Glutamatergic neuron (in vitro differentiated cells): Measurements from ENCODE around the gene EIF1AD. TPM values are rescaled to one million over a fixed set of nuclear protein-coding genes. Genes with fewer than 3 reads are reported as not detected.

Experiments used
- DNase-seq: peaks from one replicate; pipeline ENCODE4 v3.0.0; 2022
- H3K27ac Mint-ChIP-seq: one replicate; pipeline ENCODE4 v1.8.0; 2020; ENCODE audit warnings: mild to moderate bottlenecking, mixed read lengths, inconsistent platforms; ENCODE audit not compliant: unreplicated experiment
- H3K27me3 Mint-ChIP-seq: one replicate; pipeline ENCODE4 v1.8.0; 2020; ENCODE audit warnings: mild to moderate bottlenecking, moderate library complexity, mixed read lengths, inconsistent platforms; ENCODE audit not compliant: unreplicated experiment
- H3K36me3 Mint-ChIP-seq: one replicate; pipeline ENCODE4 v1.8.0; 2020; ENCODE audit warnings: mild to moderate bottlenecking, mixed read lengths, inconsistent platforms; ENCODE audit not compliant: unreplicated experiment
- H3K4me1 Mint-ChIP-seq: one replicate; pipeline ENCODE4 v1.8.0; 2020; ENCODE audit warnings: mild to moderate bottlenecking, low read depth, mixed read lengths, inconsistent platforms; ENCODE audit not compliant: unreplicated experiment
- H3K4me3 Mint-ChIP-seq: one replicate; pipeline ENCODE4 v1.8.0; 2020; ENCODE audit warnings: mild to moderate bottlenecking, mixed read lengths, inconsistent platforms; ENCODE audit not compliant: unreplicated experiment
- H3K9me3 Mint-ChIP-seq: one replicate; pipeline ENCODE4 v1.8.0; 2020; ENCODE audit warnings: mild to moderate bottlenecking, moderate library complexity, mixed read lengths, inconsistent platforms; ENCODE audit not compliant: unreplicated experiment
- total RNA-seq: library from RNA; stranded (reverse); fragmentation: NEBNext Ultra II Directional; extraction: Animal tissue kit (Norgen Biotek cat#: 25700); gene quantifications from one replicate; pipeline ENCODE4 v1.2.1, GENCODE V29; 2021; ENCODE audit not compliant: unreplicated experiment
- TF ChIP-seq, protein P1 (sequence below): fragments of 200-600 bp; sonication (generic); IDR thresholded peaks from one replicate; pipeline ENCODE4 v1.5.0; 2021; ENCODE audit not compliant: partially characterized antibody, unreplicated experiment

Gene EIF1AD
- total RNA-seq, 1 donor from 2014 or later = 37.6 TPM

DNA sequence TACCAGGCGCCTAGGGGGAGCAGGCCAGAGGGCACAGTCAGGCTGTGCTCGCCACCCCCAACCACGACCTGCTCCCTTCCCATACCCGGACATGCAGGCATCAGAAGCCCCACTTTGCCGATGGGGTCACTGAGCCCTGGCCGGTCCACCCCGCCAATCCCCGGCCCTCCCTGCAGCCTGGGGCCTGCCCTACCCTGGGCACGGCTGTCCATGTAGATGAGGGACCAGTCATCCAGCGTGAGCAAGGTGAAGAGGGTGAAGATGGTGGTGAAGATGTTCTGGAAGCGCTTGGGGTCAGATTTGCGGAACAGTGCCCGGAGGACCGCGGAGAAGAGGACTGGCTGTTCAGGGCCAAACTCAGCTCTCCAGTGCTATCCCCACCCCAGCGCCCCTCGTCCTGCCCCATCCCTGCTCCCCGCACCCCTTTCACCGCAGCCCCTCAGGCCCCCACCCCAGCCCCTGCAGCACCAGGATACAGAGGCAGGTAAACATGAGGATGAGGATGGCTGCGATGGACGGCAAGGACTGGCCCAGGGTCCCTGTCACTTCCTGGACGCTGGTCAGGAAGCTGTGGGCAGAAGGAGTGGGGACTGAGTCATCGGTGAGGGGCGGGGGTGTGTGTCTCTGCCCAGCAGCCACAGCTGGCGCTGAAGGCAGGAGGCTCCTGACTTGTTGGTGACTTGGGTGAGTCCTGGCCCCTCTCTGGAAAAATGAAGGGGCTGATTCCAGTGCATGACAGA is 18.8 kb upstream of the EIF1AD start:
- no peaks in the 10 kb centered on the region for H3K4me1 Mint-ChIP-seq
- TF ChIP-seq, protein P1, sequence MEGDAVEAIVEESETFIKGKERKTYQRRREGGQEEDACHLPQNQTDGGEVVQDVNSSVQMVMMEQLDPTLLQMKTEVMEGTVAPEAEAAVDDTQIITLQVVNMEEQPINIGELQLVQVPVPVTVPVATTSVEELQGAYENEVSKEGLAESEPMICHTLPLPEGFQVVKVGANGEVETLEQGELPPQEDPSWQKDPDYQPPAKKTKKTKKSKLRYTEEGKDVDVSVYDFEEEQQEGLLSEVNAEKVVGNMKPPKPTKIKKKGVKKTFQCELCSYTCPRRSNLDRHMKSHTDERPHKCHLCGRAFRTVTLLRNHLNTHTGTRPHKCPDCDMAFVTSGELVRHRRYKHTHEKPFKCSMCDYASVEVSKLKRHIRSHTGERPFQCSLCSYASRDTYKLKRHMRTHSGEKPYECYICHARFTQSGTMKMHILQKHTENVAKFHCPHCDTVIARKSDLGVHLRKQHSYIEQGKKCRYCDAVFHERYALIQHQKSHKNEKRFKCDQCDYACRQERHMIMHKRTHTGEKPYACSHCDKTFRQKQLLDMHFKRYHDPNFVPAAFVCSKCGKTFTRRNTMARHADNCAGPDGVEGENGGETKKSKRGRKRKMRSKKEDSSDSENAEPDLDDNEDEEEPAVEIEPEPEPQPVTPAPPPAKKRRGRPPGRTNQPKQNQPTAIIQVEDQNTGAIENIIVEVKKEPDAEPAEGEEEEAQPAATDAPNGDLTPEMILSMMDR = no peak
- H3K9me3 Mint-ChIP-seq = peaks cover 5% of the 10 kb centered on the region

DNA sequence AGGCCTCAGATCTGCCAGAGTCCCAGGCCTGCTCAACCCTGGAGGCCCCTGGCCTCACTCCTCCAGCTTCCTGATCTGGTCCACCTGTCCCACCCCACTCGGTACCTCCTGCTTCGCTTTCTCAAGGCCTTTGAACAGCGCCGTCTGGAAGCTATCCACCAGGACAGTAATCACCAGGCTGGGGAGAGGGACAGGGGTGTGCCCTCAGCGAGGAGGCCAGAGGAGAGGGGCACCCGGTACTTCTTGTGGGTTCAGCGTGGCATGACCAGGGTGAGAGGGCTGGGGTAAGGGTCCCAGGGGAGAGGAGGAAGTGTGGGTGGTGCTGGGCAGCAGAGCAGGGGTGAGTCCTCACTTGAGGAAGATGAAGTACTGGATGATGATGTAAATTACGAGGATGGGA is 18.3 kb upstream of the EIF1AD start:
- TF ChIP-seq, protein P1 = no peak
- no peaks in the 10 kb centered on the region for H3K36me3 Mint-ChIP-seq
- H3K4me3 Mint-ChIP-seq = no peak overlapping the region
- H3K4me1 Mint-ChIP-seq = no peaks in the 10 kb centered on the region
- peaks cover 16% of the 10 kb centered on the region for H3K27me3 Mint-ChIP-seq
- H3K9me3 Mint-ChIP-seq = peaks cover 5% of the 10 kb centered on the region
- H3K27ac Mint-ChIP-seq = no peak overlapping the region
- DNase-seq = no peak

More for the DNA sequence above, 18.8 kb upstream of the EIF1AD start:
- Mint-ChIP-seq H3K4me3 (no peak overlapping the region), H3K36me3 (no peaks in the 10 kb centered on the region), H3K27me3 (peaks cover 17% of the 10 kb centered on the region), H3K27ac (no peak overlapping the region)
- DNase-seq = no peak

DNA sequence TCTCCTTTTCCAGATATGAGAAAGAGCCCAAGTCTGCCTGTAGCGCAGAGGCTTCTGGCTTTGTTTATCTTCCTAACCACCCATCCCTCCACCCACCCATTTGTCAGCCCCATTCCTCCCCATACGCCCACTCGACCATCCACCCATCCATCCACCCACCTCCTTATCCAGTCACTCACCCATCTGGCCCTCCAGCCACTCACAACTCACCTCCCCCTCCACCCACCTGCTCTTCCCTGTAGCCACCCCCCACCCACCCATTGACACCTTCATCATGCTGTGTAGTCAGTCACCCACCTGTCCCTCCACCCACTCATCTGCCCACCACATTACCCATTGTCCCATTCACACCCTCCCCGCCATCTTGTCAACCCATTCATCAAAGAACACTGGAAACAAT is 15.4 kb upstream of the EIF1AD start:
- TF ChIP-seq, protein P1 = no peak
- H3K27me3 Mint-ChIP-seq = peaks cover 3% of the 10 kb centered on the region
- H3K27ac Mint-ChIP-seq = no peak overlapping the region
- H3K4me1 Mint-ChIP-seq = no peaks in the 10 kb centered on the region
- no peaks in the 10 kb centered on the region for H3K36me3 Mint-ChIP-seq
- no peaks in the 10 kb centered on the region for H3K9me3 Mint-ChIP-seq
- DNase-seq = no peak
- no peak overlapping the region for H3K4me3 Mint-ChIP-seq

DNA sequence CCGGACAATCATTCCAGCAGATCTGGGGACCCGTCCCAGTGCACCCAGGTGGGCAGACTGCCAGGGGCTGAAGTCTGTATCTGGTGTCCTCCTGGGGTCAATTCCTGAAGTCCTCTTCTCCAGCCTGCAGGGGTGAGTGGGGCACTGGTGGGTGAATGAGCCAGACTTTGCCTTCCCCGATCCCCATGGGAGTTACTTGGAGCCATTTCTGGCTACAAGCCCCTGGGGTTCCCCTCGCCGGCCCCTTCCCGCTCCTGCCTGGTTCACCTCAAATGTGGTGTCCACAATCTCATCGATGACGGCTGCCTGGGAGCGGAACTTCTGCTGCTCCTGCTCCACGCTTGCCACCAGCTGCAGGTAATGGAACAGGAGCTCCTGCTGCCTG is 14.8 kb upstream of the EIF1AD start:
- no peak overlapping the region for H3K27ac Mint-ChIP-seq
- H3K4me3 Mint-ChIP-seq = no peak overlapping the region
- H3K27me3 Mint-ChIP-seq = peaks cover 3% of the 10 kb centered on the region
- DNase-seq = no peak
- H3K9me3 Mint-ChIP-seq = no peaks in the 10 kb centered on the region
- no peaks in the 10 kb centered on the region for H3K4me1 Mint-ChIP-seq
- no peaks in the 10 kb centered on the region for H3K36me3 Mint-ChIP-seq
- TF ChIP-seq, protein P1 = no peak

DNA sequence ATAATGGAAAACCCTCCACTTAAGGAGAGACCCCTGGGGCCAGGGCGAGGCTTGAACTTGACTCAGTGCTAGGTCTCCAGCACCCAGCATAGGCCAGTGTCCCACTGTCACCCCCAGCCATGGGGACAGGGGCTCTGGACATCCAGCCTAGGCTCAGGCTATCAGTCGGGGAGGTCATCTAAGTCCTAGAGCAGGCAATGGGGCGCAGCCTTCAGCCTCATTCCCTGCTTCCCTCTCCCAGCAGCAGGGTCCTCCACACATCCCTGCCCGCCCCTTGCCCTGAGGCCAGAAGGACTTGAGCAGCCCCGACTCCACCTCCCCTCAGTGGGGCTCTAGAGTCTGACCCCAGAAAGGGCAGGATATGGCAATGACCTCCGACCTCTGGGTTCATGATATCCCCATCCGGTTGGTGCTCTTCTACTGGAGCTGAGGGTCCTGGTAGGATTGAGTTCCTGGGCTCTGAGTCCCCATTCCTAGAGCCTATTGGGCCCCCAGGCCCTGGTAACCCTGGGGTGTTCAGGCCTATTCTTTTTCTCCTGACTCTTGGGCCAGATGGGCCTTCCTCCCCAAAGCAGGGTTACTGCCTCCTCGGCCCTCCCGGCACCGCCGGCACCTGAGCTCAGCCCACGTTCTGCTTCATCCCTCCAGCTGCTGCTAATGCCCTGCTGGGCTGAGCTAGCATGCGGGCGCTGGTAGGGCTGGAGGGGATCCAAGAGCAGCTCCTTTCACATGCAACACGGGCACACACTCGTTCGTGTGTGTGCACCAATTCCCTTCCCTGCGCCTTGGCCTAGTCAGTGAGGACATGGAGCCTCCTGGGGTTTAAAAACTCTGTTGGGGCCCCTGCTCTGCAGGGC is 14.2 kb upstream of the EIF1AD start:
- no peaks in the 10 kb centered on the region for H3K27me3 Mint-ChIP-seq
- no peaks in the 10 kb centered on the region for H3K36me3 Mint-ChIP-seq
- no peaks in the 10 kb centered on the region for H3K9me3 Mint-ChIP-seq
- H3K4me3 Mint-ChIP-seq = no peak overlapping the region
- no peak for DNase-seq
- TF ChIP-seq, protein P1 = no peak
- no peaks in the 10 kb centered on the region for H3K4me1 Mint-ChIP-seq
- H3K27ac Mint-ChIP-seq = no peak overlapping the region
